ENCODE results near the gene VPS25.

DNA sequence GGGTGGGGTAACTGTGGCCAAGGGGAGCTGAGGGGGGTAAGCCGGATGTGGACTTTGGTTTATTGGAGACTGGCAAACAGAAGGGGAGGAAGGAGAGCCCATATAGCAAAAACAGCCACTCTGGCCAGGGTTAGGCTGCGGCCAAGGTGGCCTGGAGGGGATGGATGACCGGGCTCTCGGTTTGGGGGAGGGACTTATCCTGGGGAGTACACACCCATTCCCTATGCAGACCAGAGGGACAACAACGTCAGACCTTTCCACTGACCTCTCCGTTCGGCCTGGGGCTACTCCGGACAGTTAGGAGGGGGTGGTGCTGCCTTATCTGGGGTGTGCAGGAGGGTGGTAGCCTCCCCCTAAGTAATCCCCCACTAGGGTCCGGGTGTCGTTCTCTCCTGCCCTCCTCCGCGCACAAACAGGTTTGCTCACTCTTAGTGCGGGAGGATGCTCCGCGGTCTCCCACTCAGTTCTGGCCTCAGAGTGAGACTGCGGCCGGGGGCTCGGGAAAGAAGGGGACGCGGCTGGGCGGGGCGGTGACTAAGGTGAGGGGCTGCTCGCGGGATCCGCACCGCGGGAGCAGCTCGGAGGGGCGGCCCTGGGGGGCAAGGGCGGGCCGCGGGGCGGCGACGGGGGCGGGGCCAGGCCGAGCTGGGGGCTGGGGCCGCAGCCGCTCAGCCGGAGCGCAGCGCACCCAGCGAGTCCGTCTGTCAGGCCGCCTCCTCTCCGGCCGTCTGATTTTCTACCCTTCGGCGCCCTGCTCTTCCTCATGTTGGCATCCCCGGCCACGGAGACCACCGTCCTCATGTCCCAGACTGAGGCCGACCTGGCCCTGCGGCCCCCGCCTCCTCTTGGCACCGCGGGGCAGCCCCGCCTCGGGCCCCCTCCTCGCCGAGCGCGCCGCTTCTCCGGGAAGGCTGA, 6.9 kb downstream of the VPS25 start, which contains the start of gene WNK4:
- no peak for TF ChIP-seq IKZF3 (tag by site-specific recombination; IDR thresholded peaks at IDR 0.05)
- TF ChIP-seq, protein P1, sequence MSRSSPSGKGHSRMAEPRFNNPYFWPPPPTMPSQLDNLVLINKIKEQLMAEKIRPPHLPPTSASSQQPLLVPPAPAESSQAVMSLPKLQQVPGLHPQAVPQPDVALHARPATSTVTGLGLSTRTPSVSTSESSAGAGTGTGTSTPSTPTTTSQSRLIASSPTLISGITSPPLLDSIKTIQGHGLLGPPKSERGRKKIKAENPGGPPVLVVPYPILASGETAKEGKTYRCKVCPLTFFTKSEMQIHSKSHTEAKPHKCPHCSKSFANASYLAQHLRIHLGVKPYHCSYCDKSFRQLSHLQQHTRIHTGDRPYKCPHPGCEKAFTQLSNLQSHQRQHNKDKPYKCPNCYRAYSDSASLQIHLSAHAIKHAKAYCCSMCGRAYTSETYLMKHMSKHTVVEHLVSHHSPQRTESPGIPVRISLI (tag by site-specific recombination; IDR thresholded peaks at IDR 0.05), result no peak
- no peak for TF ChIP-seq ZNF10 (tag by site-specific recombination; IDR thresholded peaks at IDR 0.05)
- TF ChIP-seq ZNF704 (tag by site-specific recombination; IDR thresholded peaks at IDR 0.05), result no peak
- no peak for TF ChIP-seq ZNF555 (tag by site-specific recombination; conservative IDR thresholded peaks at IDR 0.05)
- TF ChIP-seq HOXA7 (CRISPR knock-in tag; IDR thresholded peaks at IDR 0.05; ENCODE audit: borderline replicate concordance), result no peak
- no peak for TF ChIP-seq ZBTB7A (tag by site-specific recombination; IDR thresholded peaks at IDR 0.05; ENCODE audit: low read depth)
- TF ChIP-seq SP2 (tag by site-specific recombination; IDR thresholded peaks at IDR 0.05), result 0 out of 2 replicates have a peak, but pooled peaks have one; percentile 17
- TF ChIP-seq ZNF670 (tag by site-specific recombination; IDR thresholded peaks at IDR 0.05; ENCODE audit: low read depth), result no peak
